Right renal cortex interstitium (tissue), 3 donors: ENCODE data around the gene SLK. TPM values are rescaled to one million over a fixed set of nuclear protein-coding genes. Genes with fewer than 3 reads are reported as not detected.

Experiments
- DNase-seq, 3 donors: peaks; one replicate each; pipeline ENCODE4 v3.0.0-alpha.2; 2013; ENCODE audit warnings: low read depth in 3 of 3, low spot score in 2 of 3
- polyA plus RNA-seq, 3 donors: library from polyadenylated mRNA; unstranded; fragments of 120-200 nt; gene quantifications; one replicate each; pipeline ENCODE4 v1.2.1, GENCODE V29; 2013; ENCODE audit not compliant: insufficient read length in 3 of 3

The SLK gene
- polyA plus RNA-seq: 10 to 100 TPM; 62.8 to 78.7 (median 71.0) TPM

DNA sequence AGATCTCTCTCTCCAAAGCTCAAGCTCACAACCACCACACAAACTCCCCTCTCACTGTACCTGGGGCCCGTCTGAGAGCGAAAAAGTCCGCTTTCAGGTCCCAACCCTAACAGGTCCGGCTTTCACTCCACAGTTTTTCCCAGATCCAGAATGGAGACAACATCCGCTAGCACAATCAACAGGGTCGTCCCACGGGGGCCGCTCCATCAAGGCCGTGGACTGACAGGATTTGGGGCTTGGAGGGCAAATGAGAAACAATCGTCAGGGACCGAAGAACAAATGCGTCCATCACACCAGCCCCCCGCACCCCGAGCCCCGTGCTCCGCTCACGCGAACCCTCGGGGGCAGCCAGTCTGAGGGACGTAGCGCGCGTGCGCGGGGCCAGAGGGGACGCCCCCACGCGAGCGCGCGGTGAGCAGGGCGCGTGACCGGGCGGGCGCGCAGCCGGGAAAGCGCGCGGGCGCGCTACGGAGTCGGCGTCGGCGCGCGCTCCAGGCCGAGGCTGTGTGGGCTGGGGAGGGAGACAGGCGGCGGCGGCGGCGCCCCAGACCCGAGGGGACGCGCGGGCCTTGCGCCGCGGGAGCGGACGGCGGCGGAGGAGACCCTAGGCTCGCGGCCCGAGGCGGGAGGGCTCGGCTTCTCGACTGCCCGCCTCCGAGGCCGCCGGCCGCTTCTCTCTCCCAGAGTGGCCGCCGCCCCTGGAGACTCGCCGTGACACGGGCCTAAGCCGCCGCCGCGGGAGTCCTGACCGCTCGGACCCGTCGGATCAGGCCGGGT, at the start of gene SLK:
Gene SLK, plus strand, starts transcription at position 470 of the 777 bp plus-strand sequence. CDS start 606 bp downstream, outside the sequence.
- DNase-seq: peak; percentile 67 to 75 (median 74)

- no peak for DNase-seq
These were observed 49.5 kb upstream of the SLK start for GRCh38 chr10:103917302-103918052.

GRCh38 chr10:103918053-103918846, 48.7 kb upstream of the SLK start, which contains the start of gene STN1:
Gene STN1, minus strand, starts transcription at chr10:103918184. Its CDS starts 590 bp downstream, at chr10:103917594.
- peak; percentile 78 to 94 (median 86) for DNase-seq

GRCh38 chr10:103919648-103920025, 47.3 kb upstream of the SLK start:
- no peak for DNase-seq

DNA sequence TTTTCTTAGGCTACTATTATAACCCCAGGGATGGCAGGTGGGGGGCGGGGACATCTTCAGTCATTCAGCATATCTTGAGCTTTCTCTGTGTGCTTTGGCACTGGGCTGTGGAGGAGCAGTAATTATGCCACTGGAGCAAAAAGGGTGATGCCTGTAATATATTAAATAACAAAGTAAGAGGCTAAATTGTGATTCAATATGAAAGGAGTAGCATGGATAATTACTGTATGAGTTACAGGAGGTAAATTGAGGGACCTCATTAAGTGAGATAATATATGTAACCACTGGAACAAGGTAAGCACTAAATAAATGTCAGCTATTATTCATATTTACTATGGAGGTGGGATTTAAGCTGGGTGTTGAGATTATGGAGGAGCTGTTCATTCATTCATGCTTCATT, 45.7 kb upstream of the SLK start:
- DNase-seq: no peak

DNA sequence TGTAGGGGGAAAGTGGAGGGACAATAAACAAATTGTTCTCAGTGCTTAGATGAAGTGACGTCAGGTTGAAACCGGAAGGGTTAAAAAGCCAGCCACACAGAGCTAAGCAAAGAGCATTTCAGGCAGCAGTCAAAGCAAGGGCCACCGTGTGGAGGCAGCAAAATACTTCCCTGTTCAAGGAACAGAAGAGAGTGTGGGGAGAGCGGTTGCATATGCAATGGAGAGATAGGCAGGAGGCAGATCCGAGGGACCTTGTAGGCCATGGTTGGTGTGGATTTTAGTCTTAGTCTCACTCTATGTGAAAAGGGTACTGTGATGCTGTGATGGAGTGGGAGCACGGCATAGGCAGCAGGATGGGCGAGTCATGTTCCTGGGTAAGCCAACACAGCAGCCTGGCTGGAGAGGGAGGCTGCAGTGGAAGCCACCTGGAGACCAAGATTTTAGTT, 45.2 kb upstream of the SLK start:
- DNase-seq: no peak

- DNase-seq: no peak
These were observed 44.3 kb upstream of the SLK start for GRCh38 chr10:103922659-103923058.

GRCh38 chr10:103923502-103923901, 43.4 kb upstream of the SLK start:
- DNase-seq: no peak

GRCh38 chr10:103925591-103925990, 41.3 kb upstream of the SLK start:
- DNase-seq: no peak

GRCh38 chr10:103926722-103927319, 40.1 kb upstream of the SLK start:
- DNase-seq: no peak

DNA sequence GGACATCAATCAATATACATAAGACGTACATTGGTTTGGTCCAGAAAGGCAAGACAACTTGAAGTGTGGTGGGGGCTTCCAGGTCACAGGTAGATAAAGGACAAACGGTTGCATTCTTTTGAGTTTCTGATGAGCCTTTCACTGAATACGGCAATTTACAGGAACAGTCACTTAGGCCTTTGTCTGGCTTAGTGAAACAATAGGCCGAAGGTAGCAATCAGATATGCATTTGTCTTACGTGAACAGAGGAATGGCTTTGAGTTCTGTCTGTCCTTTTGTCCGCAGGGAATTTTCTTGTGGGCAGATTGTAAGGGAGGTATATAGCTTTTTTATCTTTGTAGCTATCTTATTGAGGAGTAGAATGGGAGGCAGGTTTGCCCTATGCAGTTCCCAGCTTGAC, 38.2 kb upstream of the SLK start:
- DNase-seq: no peak

- no peak for DNase-seq
These were observed 37.5 kb upstream of the SLK start for GRCh38 chr10:103929381-103929921.

DNA sequence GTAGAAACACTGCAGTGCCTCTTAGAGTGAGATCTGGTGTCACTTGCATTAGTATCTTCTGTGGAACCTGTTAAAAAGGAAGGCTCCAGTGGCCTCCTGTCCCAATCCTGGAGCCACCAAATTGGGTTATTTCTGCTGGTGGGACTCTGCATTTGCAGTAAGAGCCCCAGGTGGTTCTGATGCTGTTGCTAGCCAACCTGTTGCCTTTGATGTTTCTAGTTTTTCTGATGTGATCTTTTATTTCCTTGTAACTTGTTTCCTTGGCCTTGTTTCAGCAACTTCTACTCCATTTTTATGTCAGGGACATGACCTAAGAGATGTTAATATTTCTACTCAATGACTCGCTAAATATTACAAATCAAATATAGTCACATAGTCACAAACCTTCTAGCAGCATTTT, 36.5 kb upstream of the SLK start:
- DNase-seq: no peak

DNA sequence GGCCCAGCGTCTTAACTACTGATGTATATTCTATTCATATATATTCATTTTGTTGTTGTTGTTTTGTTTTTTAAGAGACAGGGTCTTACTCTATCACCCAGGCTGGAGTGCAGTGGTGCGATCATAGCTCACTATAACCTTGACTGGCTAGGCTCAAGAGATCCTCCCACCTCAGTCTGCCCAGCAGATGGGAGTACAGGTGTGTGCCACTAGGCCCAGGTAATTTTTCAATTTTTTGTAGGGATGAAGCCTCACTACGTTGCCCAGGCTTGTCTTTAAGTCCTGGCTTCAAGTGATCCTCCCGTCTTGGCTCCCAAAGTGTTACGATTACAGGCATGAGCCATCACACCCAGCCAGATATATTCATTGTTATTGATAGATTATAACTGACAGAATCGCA, 36.1 kb upstream of the SLK start:
- DNase-seq: no peak

GRCh38 chr10:103931603-103932002, 35.3 kb upstream of the SLK start:
- no peak for DNase-seq

DNA sequence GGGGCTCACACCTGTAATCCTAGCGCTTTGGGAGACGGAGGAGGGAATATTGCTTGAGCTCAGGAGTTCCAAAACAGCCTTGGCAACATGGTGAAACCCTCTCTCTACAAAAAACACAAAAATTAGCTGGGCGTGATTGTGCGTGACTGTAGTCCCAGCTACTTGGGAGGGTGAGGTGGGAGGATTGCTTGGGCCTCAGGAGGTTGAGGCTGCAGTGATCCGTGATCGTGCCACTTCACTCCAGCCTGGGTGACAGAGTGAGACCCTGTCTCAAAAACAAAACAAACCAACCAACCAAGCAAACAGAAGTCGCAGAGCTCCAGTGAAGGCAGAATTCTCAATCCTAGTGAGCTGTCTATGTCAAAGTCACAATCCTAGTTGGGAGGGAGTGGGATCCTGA, 34.7 kb upstream of the SLK start:
- no peak for DNase-seq

GRCh38 chr10:103932971-103933370, 34.0 kb upstream of the SLK start:
- no peak for DNase-seq

DNA sequence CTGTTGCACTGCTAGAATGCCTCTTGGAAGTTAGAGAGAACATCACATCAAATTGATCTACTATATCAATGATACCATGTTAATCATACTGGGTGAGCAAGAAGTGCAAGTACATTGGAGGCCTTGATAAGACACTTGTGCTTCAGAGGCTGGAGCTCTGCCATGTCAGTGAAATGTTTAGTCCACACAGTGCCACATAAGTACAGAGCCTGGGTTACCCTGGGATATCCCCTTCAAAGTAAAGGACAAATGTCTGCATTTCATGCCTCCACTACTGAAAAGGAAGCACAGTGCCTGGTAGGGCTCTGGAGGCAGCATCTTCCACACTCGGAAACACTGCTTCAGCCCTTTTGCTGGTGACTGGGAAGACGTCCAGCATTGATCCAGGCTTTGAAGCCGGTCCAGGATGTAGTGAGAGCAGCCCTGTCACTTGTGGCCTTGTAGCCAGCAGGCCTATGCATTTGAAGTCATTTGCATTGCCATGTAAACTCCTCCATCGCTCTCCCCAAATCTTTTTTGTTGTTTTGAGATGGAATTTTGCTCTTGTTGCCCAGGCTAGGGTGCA, 33.3 kb upstream of the SLK start:
- DNase-seq: no peak

- no peak for DNase-seq
These were observed 32.6 kb upstream of the SLK start for GRCh38 chr10:103934308-103934707.

GRCh38 chr10:103936022-103936421, 30.9 kb upstream of the SLK start:
- DNase-seq: no peak
